Common myeloid progenitor, CD34-positive (primary cell): ENCODE results near the gene MGMT.

ENCODE experiments used
- CTCF ChIA-PET: fragments of 350-600 bp; sonication (Branson Sonifier 250); formaldehyde crosslinking; loops from one replicate; lab custom pipeline; 2021; ENCODE audit warnings: antibody characterized with exemption; lab: Charles Lee
- POLR2A ChIA-PET: fragments of 350-600 bp; sonication (Branson Sonifier 250); formaldehyde crosslinking; loops from one replicate; lab custom pipeline; 2021; ENCODE audit warnings: antibody characterized with exemption; lab: Charles Lee
- DNase-seq, 3 donors: peaks; one replicate each; pipeline versions ENCODE4 v3.0.0 to v3.0.0-alpha.2; 2013
- H3K27ac ChIP-seq, 2 experiments: 1 replicate in 1 of 2; 2 replicates in 1 of 2; pipeline ENCODE4 v1.7.0; 2013; ENCODE audit warnings: inconsistent platforms in 2 of 2, low read length in 2 of 2, mild to moderate bottlenecking in 2 of 2, low read depth in 1 of 2, moderate library complexity in 1 of 2; ENCODE audit not compliant: severe bottlenecking in 2 of 2, insufficient read depth in 1 of 2, poor library complexity in 1 of 2
- H3K27me3 ChIP-seq, 5 experiments: replicated peaks in 2 of 5; 1 replicate in 3 of 5; 2 replicates in 2 of 5; pipeline versions ENCODE4 v1.6.1 to v1.7.0; 2013; ENCODE audit warnings: low read length in 4 of 5, mild to moderate bottlenecking in 2 of 5, moderate library complexity in 2 of 5, inconsistent platforms in 1 of 5; ENCODE audit not compliant: insufficient read depth in 5 of 5, control insufficient read depth in 4 of 5
- H3K36me3 ChIP-seq, 4 experiments: 1 replicate in 2 of 4; 2 replicates in 2 of 4; pipeline versions ENCODE4 v1.6.1 to v1.7.0; 2013; ENCODE audit warnings: low read length in 3 of 4, control low read depth in 1 of 4, mild to moderate bottlenecking in 1 of 4; ENCODE audit not compliant: control insufficient read depth in 4 of 4, insufficient read depth in 4 of 4
- H3K4me1 ChIP-seq, 4 experiments: 1 replicate in 3 of 4; 2 replicates in 1 of 4; pipeline versions ENCODE4 v1.6.1 to v1.7.1; 2013; ENCODE audit warnings: low read length in 3 of 4, mild to moderate bottlenecking in 3 of 4, control low read depth in 1 of 4, inconsistent platforms in 1 of 4, moderate library complexity in 1 of 4; ENCODE audit not compliant: control insufficient read depth in 4 of 4, insufficient read depth in 4 of 4; ENCODE audit errors: control extremely low read depth in 1 of 4
- H3K4me3 ChIP-seq, 7 experiments: 1 replicate in 4 of 7; 2 replicates in 3 of 7; pipeline versions ENCODE4 v1.5.1 to v1.7.0; 2013; ENCODE audit warnings: mild to moderate bottlenecking in 7 of 7, low read length in 6 of 7, moderate library complexity in 6 of 7, inconsistent platforms in 2 of 7, low read depth in 2 of 7, control low read depth in 1 of 7; ENCODE audit not compliant: insufficient read depth in 4 of 7, control insufficient read depth in 1 of 7; ENCODE audit errors: extremely low read depth in 1 of 7
- H3K9me3 ChIP-seq, 5 experiments: 1 replicate in 4 of 5; 2 replicates in 1 of 5; pipeline versions ENCODE4 v1.6.1 to v1.7.1; 2013; ENCODE audit warnings: low read length in 4 of 5, mild to moderate bottlenecking in 2 of 5, inconsistent platforms in 1 of 5, low read depth in 1 of 5, moderate library complexity in 1 of 5; ENCODE audit not compliant: control insufficient read depth in 4 of 5, insufficient read depth in 2 of 5; ENCODE audit errors: control extremely low read depth in 1 of 5
- WGBS: methylation state at CpG from one replicate; pipeline ENCODE4 v1.1.5; 2013; ENCODE audit not compliant: insufficient coverage; 5-methylcytosine and 5-hydroxymethylcytosine counted together

The MGMT gene

DNA sequence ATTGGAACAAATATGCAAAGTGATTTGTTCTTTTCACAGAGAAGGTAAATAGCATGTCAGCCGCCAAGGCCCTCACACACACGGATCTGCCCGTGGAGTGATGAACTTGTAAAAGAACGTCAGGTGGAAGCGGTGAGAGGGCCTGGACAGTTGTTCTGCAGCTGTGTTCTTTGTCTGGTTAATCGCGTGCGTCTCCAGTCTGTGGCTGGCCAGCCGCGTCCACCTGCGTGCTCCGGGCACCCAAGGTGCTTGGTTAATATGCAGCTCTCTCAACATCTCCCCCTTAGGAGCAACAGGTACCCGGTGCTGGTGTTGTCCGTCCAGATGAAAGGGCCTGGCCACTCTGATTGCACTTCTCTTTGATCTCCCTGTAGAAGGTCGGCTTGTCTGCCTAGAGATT lies 162.9 kb downstream of the MGMT start:
- ChIA-PET POLR2A (no interaction called here), CTCF (no interaction called here)
- H3K36me3 ChIP-seq, result peaks cover 0 to 2% (median under 1%) of the 10 kb centered on the region in 4 experiments
- H3K27me3 ChIP-seq, result no peaks in the 10 kb centered on the region
- no peak overlapping the region for H3K27ac ChIP-seq
- peaks cover 0 to 21% (median 5%) of the 10 kb centered on the region in 5 experiments for H3K9me3 ChIP-seq
- H3K4me3 ChIP-seq, result no peak overlapping the region
- H3K4me1 ChIP-seq, result peaks cover 0 to 10% (median 8%) of the 10 kb centered on the region in 4 experiments
- DNase-seq, result no peak
- WGBS, result 98% methylated on average over 15 of the region's 15 CpGs

DNA sequence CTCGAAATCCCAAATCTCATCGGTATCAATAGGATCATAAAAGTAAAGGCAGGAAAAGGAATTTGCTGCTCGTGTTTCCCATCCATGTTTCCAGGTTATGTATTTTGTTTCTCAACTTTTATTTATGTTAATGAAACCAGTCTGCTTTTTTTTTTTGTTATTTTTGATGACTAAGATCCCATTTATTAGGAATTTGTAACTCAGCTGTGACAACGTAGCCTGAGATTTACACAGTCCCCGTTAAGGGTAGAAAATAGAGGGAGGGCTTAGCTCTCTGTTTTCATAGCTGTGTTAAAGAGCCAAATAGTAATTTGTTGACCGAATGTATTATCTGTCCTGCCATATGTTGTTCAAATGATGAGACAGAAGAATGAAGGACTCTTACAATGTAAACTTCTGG lies 164.0 kb downstream of the MGMT start:
- 97% methylated on average over 6 of the region's 6 CpGs for WGBS
- H3K27ac ChIP-seq, result no peak overlapping the region
- ChIA-PET POLR2A (no interaction called here), CTCF (no interaction called here)
- no peaks in the 10 kb centered on the region for H3K27me3 ChIP-seq
- H3K4me3 ChIP-seq, result no peak overlapping the region
- H3K36me3 ChIP-seq, result peaks cover 0 to 3% (median 1%) of the 10 kb centered on the region in 4 experiments
- peaks cover 0 to 23% (median 5%) of the 10 kb centered on the region in 5 experiments for H3K9me3 ChIP-seq
- H3K4me1 ChIP-seq, result peaks cover 0 to 10% (median 8%) of the 10 kb centered on the region in 4 experiments
- no peak for DNase-seq

DNA sequence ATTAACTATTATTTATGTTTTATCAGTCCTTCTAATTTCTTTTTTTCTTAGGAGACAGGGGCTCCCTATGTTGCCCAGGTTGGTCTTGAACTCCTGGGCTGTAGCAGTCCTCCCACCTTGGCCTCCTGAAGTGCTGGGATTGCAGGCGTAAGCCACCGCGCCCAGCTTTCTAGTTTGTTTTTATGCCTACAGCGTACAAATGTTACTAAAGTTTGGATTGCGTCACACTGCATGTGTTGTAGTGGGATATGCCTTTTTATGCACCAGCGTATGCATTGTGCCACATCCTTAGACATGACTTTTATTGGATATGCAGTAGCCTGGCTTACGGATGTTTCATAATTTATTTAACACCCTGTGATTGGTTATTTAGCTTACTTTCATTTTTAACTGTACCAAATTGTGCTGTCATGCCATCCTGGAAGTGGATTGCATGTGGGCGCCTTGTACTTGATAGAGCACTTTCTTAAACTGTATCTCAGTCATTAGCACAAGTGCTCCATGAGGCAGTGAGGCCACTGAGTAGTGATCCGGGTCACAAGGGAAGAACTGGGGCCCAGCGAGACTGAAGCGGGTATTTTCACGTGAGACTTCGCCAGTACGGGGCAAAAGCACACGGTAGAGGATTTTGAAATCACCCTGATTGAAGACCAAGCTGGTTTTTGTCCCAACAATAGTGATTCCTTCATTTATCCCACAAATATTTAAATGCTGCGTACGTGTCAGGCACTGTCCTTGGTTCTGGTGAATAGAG lies 165.0 kb downstream of the MGMT start:
- WGBS, result 100% methylated on average over 10 of the region's 17 CpGs
- POLR2A ChIA-PET, result no interaction called here
- Histone ChIP-seq H3K27ac (no peak overlapping the region), H3K4me3 (no peak overlapping the region), H3K4me1 (peaks cover 0 to 8% (median 7%) of the 10 kb centered on the region in 4 experiments), H3K9me3 (peaks cover 0 to 25% (median 5%) of the 10 kb centered on the region in 5 experiments), H3K27me3 (no peaks in the 10 kb centered on the region), H3K36me3 (peaks cover 0 to 3% (median 3%) of the 10 kb centered on the region in 4 experiments)
- no peak for DNase-seq
- CTCF ChIA-PET, result no interaction called here

DNA sequence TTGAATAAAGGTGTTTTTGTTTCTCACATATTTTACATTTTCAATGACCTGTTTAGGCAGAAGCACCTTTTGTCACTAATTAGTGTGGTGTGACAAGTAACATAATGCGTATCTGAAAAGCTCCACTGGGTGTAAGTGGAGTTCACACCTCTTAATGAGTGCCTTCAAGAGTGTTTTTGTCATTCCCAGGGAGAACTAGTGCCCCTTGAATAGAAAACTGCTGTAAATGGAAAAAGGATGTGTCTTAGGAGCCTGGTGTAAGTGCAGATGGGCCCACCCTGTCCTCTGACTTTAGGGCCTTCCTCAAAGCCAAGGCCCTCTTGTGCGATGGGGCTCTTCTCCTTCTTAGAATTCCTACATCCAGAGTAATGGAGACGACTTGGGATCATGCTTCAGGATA lies 170.0 kb downstream of the MGMT start:
- 90% methylated on average over 1 of the region's 3 CpGs for WGBS
- no peaks in the 10 kb centered on the region for H3K4me1 ChIP-seq
- H3K4me3 ChIP-seq, result no peak overlapping the region
- POLR2A ChIA-PET, result no interaction called here
- DNase-seq, result no peak
- no peak overlapping the region for H3K27ac ChIP-seq
- H3K27me3 ChIP-seq, result no peaks in the 10 kb centered on the region
- peaks cover 0 to 23% (median 6%) of the 10 kb centered on the region in 5 experiments for H3K9me3 ChIP-seq
- CTCF ChIA-PET, result no interaction called here
- H3K36me3 ChIP-seq, result peaks cover 2 to 7% (median 4%) of the 10 kb centered on the region in 4 experiments

DNA sequence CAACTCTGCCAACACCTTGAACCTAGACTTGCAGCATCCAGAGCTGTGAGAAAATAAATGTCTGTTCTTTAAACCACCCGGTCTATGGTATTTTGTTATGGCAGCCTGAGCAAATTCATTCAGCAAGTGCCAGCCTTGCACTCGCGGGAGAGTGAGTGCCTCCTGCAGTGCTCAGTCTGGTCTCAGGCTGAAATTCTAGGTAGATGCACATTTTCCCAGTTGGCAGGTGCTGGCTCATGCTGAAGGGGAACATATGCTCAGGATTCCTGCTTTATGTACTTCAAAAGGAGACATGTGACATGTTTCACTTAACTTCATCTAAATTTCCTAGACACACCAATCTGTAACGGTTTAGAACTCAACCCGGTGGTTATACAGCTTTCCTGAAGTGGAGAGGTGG lies 170.8 kb downstream of the MGMT start:
- no peak overlapping the region for H3K27ac ChIP-seq
- H3K4me3 ChIP-seq, result no peak overlapping the region
- no peaks in the 10 kb centered on the region for H3K27me3 ChIP-seq
- peaks cover 2 to 7% (median 4%) of the 10 kb centered on the region in 4 experiments for H3K36me3 ChIP-seq
- 98% methylated on average over 3 of the region's 5 CpGs for WGBS
- peaks cover 0 to 19% (median 6%) of the 10 kb centered on the region in 5 experiments for H3K9me3 ChIP-seq
- H3K4me1 ChIP-seq, result no peaks in the 10 kb centered on the region
- ChIA-PET CTCF (no interaction called here), POLR2A (no interaction called here)
- no peak for DNase-seq

DNA sequence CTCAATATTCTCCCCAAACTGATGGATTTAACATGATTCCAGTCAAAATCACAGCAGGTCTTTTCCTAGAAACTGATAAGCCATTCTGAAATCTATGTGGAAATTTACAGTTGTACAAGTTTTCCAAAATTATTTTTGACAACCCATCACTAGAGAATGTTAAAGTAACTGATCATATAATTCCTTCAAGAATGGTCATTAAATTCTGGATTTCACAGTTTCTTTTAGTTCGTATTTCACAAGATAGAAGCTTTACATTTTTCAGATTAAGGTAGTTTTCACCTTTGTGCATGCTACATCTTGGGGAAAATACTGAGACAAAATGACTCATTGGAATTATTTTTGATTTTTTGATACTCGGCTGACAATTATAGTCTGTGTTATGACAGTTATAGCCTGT lies 174.3 kb downstream of the MGMT start:
- Histone ChIP-seq H3K36me3 (peaks cover 2 to 5% (median 3%) of the 10 kb centered on the region in 4 experiments), H3K27ac (no peak overlapping the region), H3K4me1 (peaks cover 0 to 4% (median 0%) of the 10 kb centered on the region in 4 experiments), H3K27me3 (no peaks in the 10 kb centered on the region), H3K4me3 (no peak overlapping the region), H3K9me3 (peaks cover 0 to 4% (median 0%) of the 10 kb centered on the region in 5 experiments)
- DNase-seq, result no peak
- ChIA-PET POLR2A (no interaction called here), CTCF (no interaction called here)
- 100% methylated on average over 1 of the region's 2 CpGs for WGBS

DNA sequence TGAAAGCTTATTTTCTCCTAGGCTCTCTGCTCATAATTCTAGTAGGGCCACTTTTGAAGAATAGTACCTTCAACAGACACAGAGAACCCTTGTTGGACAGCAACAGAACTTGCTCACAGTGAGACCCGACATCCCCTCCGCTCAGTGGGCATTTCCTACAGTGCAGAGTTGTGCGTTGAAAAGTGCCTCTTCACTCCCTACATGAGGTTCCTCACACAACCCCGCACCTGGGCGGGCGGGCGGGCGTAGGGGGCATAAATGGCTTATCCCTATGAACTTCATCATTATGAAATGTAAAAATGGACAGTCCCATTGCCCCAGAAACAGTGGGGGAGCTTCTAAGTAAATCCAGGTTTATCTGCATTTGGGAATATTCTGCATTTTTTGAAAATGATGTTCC lies 174.9 kb downstream of the MGMT start:
- H3K27ac ChIP-seq, result no peak overlapping the region
- WGBS, result 100% methylated on average over 3 of the region's 8 CpGs
- CTCF ChIA-PET, result no interaction called here
- no peak for DNase-seq
- H3K27me3 ChIP-seq, result no peaks in the 10 kb centered on the region
- no peak overlapping the region for H3K4me3 ChIP-seq
- peaks cover 2 to 4% (median 3%) of the 10 kb centered on the region in 4 experiments for H3K36me3 ChIP-seq
- POLR2A ChIA-PET, result no interaction called here
- peaks cover 0 to 4% (median 0%) of the 10 kb centered on the region in 5 experiments for H3K9me3 ChIP-seq
- peaks cover 0 to 4% (median 0%) of the 10 kb centered on the region in 4 experiments for H3K4me1 ChIP-seq
